ENCODE measurements around the gene RTN4IP1. TPM values are rescaled to one million over a fixed set of nuclear protein-coding genes. Genes with fewer than 3 reads are reported as not detected.

Gene RTN4IP1
- total RNA-seq, 1 donor from 2014 or later: 0.43 TPM

GRCh38 chr6:106536357-106536756 is 92.9 kb downstream of the RTN4IP1 start:
- no peaks in the 10 kb centered on the region for H3K9me3 ChIP-seq
- intact Hi-C loops (cut with DNase I): no loop called here
- H3K27me3 ChIP-seq: no peaks in the 10 kb centered on the region
- H3K27ac ChIP-seq: no peak overlapping the region
- DNase-seq (ENCODE audit: low spot score in 2 of 2): no peak
- no peaks in the 10 kb centered on the region for H3K36me3 ChIP-seq
- no peak for TF ChIP-seq CTCF (IDR thresholded peaks at IDR 0.05)
- no peak overlapping the region for H3K4me3 ChIP-seq
- H3K4me1 ChIP-seq: no peaks in the 10 kb centered on the region

- H3K4me1 ChIP-seq: no peaks in the 10 kb centered on the region
- intact Hi-C loops (cut with DNase I): no loop called here
- H3K4me3 ChIP-seq: no peak overlapping the region
- no peak overlapping the region for H3K27ac ChIP-seq
- no peaks in the 10 kb centered on the region for H3K9me3 ChIP-seq
- H3K36me3 ChIP-seq: no peaks in the 10 kb centered on the region
- no peaks in the 10 kb centered on the region for H3K27me3 ChIP-seq
- TF ChIP-seq CTCF (IDR thresholded peaks at IDR 0.05): no peak
- DNase-seq (ENCODE audit: low spot score in 2 of 2): no peak
Observed at GRCh38 chr6:106535012-106535411, 94.3 kb downstream of the RTN4IP1 start.

- Histone ChIP-seq H3K4me1 (no peaks in the 10 kb centered on the region), H3K4me3 (no peak overlapping the region), H3K27me3 (no peaks in the 10 kb centered on the region), H3K27ac (no peak overlapping the region), H3K36me3 (no peaks in the 10 kb centered on the region), H3K9me3 (no peaks in the 10 kb centered on the region)
- DNase-seq (ENCODE audit: low spot score in 2 of 2): no peak
- TF ChIP-seq CTCF (IDR thresholded peaks at IDR 0.05): no peak
- intact Hi-C loops (cut with DNase I): no loop called here
Observed at GRCh38 chr6:106534564-106534982, 94.7 kb downstream of the RTN4IP1 start.

- no peak for DNase-seq (ENCODE audit: low spot score in 2 of 2)
- Histone ChIP-seq H3K27ac (no peak overlapping the region), H3K4me3 (no peak overlapping the region), H3K36me3 (no peaks in the 10 kb centered on the region), H3K9me3 (no peaks in the 10 kb centered on the region), H3K4me1 (no peaks in the 10 kb centered on the region), H3K27me3 (no peaks in the 10 kb centered on the region)
- intact Hi-C loops (cut with DNase I): no loop called here
- TF ChIP-seq CTCF (IDR thresholded peaks at IDR 0.05): no peak
Observed at GRCh38 chr6:106534004-106534403, 95.3 kb downstream of the RTN4IP1 start.

- intact Hi-C loops (cut with DNase I): no loop called here
Observed at GRCh38 chr6:106533054-106533453, 96.2 kb downstream of the RTN4IP1 start.

More at GRCh38 chr6:106533054-106533453, 96.2 kb downstream of the RTN4IP1 start:
- DNase-seq (ENCODE audit: low spot score in 2 of 2): no peak
- H3K9me3 ChIP-seq: no peaks in the 10 kb centered on the region
- TF ChIP-seq CTCF (IDR thresholded peaks at IDR 0.05): no peak
- no peaks in the 10 kb centered on the region for H3K36me3 ChIP-seq
- H3K4me1 ChIP-seq: no peaks in the 10 kb centered on the region
- no peak overlapping the region for H3K4me3 ChIP-seq
- no peak overlapping the region for H3K27ac ChIP-seq
- H3K27me3 ChIP-seq: no peaks in the 10 kb centered on the region
